Mesendoderm (in vitro differentiated cells): Measurements from ENCODE around the gene KLHL35.
"Not testable (repeated sequence)": the region's sequence is repeated elsewhere in the genome, so short reads cannot be mapped to it uniquely, and the experiment has no call there.

Source experiments
- DNase-seq: peaks from one replicate; pipeline ENCODE4 v3.0.0; 2013
- H2AK5ac ChIP-seq: 2 replicates; pipeline ENCODE4 v1.6.1; 2013; ENCODE audit warnings: low read length, inconsistent platforms
- H2BK120ac ChIP-seq: 2 replicates; pipeline ENCODE4 v1.6.1; 2013; ENCODE audit warnings: low read depth, mild to moderate bottlenecking, low read length, moderate library complexity, mixed read lengths
- H2BK15ac ChIP-seq: replicated peaks from 2 replicates; pipeline ENCODE4 v1.6.1; 2013; ENCODE audit warnings: low read depth, mild to moderate bottlenecking, moderate library complexity
- H2BK5ac ChIP-seq: 2 replicates; pipeline ENCODE4 v1.6.1; 2013; ENCODE audit warnings: low read length, inconsistent platforms
- H3K18ac ChIP-seq: 2 replicates; pipeline ENCODE4 v1.6.1; 2013; ENCODE audit warnings: mild to moderate bottlenecking, low read length, mixed read lengths
- H3K23ac ChIP-seq: one replicate; pipeline ENCODE4 v1.6.1; 2013; ENCODE audit warnings: low read length
- H3K27ac ChIP-seq: 2 replicates; pipeline ENCODE4 v1.5.1; 2013; ENCODE audit warnings: low read depth, mild to moderate bottlenecking, inconsistent platforms, low read length, moderate library complexity
- H3K27me3 ChIP-seq: 2 replicates; pipeline ENCODE4 v1.6.1; 2013; ENCODE audit warnings: low read length, control low read depth, mild to moderate bottlenecking, inconsistent platforms; ENCODE audit not compliant: insufficient read depth, poor library complexity
- H3K36me3 ChIP-seq: 2 replicates; pipeline ENCODE4 v1.6.1; 2013; ENCODE audit warnings: low read length, inconsistent platforms; ENCODE audit not compliant: control insufficient read depth, insufficient read depth
- H3K4ac ChIP-seq: one replicate; pipeline ENCODE4 v1.6.1; 2013; ENCODE audit warnings: low read depth, mild to moderate bottlenecking, low read length, moderate library complexity
- H3K4me1 ChIP-seq: 2 replicates; pipeline ENCODE4 v1.6.1; 2013; ENCODE audit warnings: low read depth, low read length, inconsistent platforms; ENCODE audit not compliant: control insufficient read depth
- H3K4me2 ChIP-seq: 2 replicates; pipeline ENCODE4 v1.6.1; 2013; ENCODE audit warnings: low read length
- H3K4me3 ChIP-seq: 2 replicates; pipeline ENCODE4 v1.5.1; 2013; ENCODE audit warnings: mild to moderate bottlenecking, low read length
- H3K56ac ChIP-seq: one replicate; pipeline ENCODE4 v1.6.1; 2013; ENCODE audit warnings: low read length
- H3K79me1 ChIP-seq: 2 replicates; pipeline ENCODE4 v1.6.1; 2013; ENCODE audit warnings: low read length, inconsistent platforms
- H3K79me2 ChIP-seq: 2 replicates; pipeline ENCODE4 v1.6.1; 2013; ENCODE audit warnings: mild to moderate bottlenecking, low read length; ENCODE audit not compliant: control insufficient read depth, insufficient read depth
- H3K9ac ChIP-seq: 2 replicates; pipeline ENCODE4 v1.6.1; 2013; ENCODE audit warnings: low read length, inconsistent platforms
- H4K5ac ChIP-seq: one replicate; pipeline ENCODE4 v1.6.1; 2013; ENCODE audit warnings: low read length
- H4K8ac ChIP-seq: one replicate; pipeline ENCODE4 v1.6.1; 2013; ENCODE audit warnings: low read depth, mild to moderate bottlenecking, control low read depth, low read length, moderate library complexity
- WGBS: extraction: QIAGEN DNeasy Blood & Tissue Kit; methylation state at CpG from one replicate; pipeline ENCODE4 v1.1.7; 2013; ENCODE audit warnings: low lambda C conversion rate, missing lambda C conversion rate; ENCODE audit not compliant: insufficient coverage; ENCODE audit errors: extremely low coverage; 5-methylcytosine and 5-hydroxymethylcytosine counted together

KLHL35 gene

DNA sequence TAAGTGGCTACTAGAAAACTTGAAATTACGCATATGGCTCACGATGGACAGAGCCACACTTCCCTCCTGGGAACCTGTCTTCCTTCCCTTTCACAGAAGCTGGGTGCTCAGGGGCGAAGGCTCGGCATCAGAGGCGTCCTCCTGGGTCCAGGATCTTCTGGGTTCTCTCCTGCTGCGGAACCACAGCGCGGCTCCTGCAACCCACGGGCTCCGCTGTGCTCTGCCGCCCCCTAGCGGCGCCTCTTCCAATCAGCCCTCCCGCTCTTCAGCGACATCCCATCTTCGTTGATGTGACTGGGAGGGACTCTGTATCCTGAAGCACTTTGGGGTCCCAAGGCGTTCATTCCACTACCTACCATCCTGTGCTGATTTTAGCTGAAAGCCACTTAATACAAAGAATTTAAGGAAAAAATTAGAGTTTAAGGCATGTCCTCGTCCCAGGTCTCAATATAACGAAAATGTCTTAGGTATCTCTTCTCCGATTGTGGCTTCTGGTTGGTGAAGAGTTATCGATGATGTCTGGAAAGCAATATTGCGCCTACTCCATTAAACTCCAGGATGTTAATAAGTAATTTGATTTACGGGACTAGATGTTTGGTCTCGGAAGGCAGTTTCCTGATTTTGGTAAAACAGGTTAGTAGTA lies 48.4 kb downstream of the KLHL35 start:
- H3K36me3 ChIP-seq, result no peaks in the 10 kb centered on the region
- DNase-seq, result peak; percentile 80
- no peak overlapping the region for H2BK5ac ChIP-seq
- H3K4me1 ChIP-seq, result peaks cover 5% of the 10 kb centered on the region
- H4K8ac ChIP-seq, result no peak overlapping the region
- no peak overlapping the region for H3K4ac ChIP-seq
- H3K79me2 ChIP-seq, result no peaks in the 10 kb centered on the region
- H2BK120ac ChIP-seq, result peak overlapping the region; percentile 35
- H3K27ac ChIP-seq, result no peak overlapping the region
- no peak overlapping the region for H3K4me2 ChIP-seq
- no peak overlapping the region for H2BK15ac ChIP-seq
- peak overlapping the region; percentile 86 for H3K18ac ChIP-seq
- no CpG with 5 or more reads among the region's 24 CpGs for WGBS
- H4K5ac ChIP-seq, result no peak overlapping the region
- H3K27me3 ChIP-seq, result no peaks in the 10 kb centered on the region
- no peak overlapping the region for H3K23ac ChIP-seq
- no peak overlapping the region for H2AK5ac ChIP-seq
- no peak overlapping the region for H3K56ac ChIP-seq
- no peak overlapping the region for H3K9ac ChIP-seq
- no peak overlapping the region for H3K4me3 ChIP-seq
- no peaks in the 10 kb centered on the region for H3K79me1 ChIP-seq

DNA sequence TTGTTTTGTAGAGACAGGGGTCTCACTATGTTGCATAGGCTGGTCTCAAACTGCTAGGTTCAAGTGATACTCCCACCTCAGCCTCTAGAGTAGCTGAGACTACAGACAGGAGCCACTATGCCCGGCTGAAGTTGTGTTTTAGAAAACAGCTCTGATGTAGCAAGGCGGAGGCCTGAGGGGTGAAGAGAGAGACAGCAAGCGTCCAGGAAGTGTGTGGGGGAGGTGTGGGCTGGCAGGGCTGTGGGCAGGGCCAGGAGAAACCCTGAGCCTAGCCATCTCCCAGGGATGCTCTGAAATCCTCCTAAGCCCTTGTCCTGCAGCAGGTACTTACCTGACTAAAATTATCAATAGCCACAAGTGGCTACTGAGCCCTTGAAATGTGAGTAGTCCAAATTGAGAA lies 49.8 kb downstream of the KLHL35 start:
- Histone ChIP-seq H3K79me2 (no peaks in the 10 kb centered on the region), H4K5ac (no peak overlapping the region), H2BK5ac (no peak overlapping the region), H3K9ac (peak overlapping the region; percentile 2), H3K27ac (peak overlapping the region; percentile 34), H3K79me1 (no peaks in the 10 kb centered on the region), H2BK15ac (no peak overlapping the region), H3K4me1 (peaks cover 5% of the 10 kb centered on the region), H4K8ac (no peak overlapping the region), H3K23ac (no peak overlapping the region), H3K4me3 (no peak overlapping the region), H3K18ac (peak overlapping the region; percentile 77), H3K4ac (no peak overlapping the region), H3K27me3 (no peaks in the 10 kb centered on the region), H2BK120ac (peak overlapping the region; percentile 94), H3K36me3 (no peaks in the 10 kb centered on the region), H3K4me2 (no peak overlapping the region), H2AK5ac (no peak overlapping the region), H3K56ac (peak overlapping the region; percentile 34)
- peak; percentile 82 for DNase-seq
- no CpG with 5 or more reads among the region's 3 CpGs for WGBS

DNA sequence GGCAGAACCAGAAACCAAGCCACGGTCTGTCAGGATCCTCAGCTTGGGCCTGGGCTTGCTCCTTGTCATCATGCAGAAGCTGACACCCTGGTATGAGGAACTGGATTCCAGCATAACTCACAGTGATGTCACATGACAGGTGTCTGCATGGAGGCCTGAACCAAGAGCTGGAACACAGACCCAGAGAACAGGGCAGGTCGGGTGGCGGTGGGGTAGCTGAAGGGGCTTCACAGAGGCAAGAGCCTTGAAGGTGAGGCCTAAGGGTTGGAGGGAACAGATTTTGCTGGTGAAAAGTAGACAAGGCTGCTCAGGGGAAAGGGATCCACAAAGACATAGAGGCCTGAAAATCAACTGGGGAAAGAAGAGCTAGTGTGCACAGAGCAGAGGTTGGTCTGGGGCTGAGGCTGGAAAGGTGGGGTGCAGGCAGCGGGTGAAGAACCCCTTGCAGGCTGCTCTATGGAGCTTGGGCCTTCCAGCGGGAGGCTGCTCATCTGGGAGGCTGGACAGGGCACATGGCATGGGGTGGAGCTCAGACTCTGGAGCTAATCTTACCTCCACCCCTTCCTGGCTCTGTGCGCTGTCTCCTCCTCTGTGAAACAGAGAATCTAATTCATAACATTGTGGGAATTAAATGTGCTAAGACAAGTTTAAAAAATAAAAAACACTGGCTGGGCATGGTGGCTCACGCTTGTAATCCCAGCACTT lies 52.1 kb downstream of the KLHL35 start:
- H3K4me3 ChIP-seq, result no peak overlapping the region
- H3K56ac ChIP-seq, result peak overlapping the region; percentile 37
- no peak overlapping the region for H4K5ac ChIP-seq
- H3K18ac ChIP-seq, result no peak overlapping the region
- no peak overlapping the region for H3K23ac ChIP-seq
- no peaks in the 10 kb centered on the region for H3K27me3 ChIP-seq
- DNase-seq, result peak; percentile 70
- H3K79me1 ChIP-seq, result no peaks in the 10 kb centered on the region
- no peak overlapping the region for H2BK15ac ChIP-seq
- H2BK5ac ChIP-seq, result peak overlapping the region; percentile 9
- H3K9ac ChIP-seq, result no peak overlapping the region
- no peak overlapping the region for H3K27ac ChIP-seq
- H2AK5ac ChIP-seq, result no peak overlapping the region
- WGBS, result no CpG with 5 or more reads among the region's 7 CpGs
- no peak overlapping the region for H3K4me2 ChIP-seq
- H3K79me2 ChIP-seq, result no peaks in the 10 kb centered on the region
- no peaks in the 10 kb centered on the region for H3K4me1 ChIP-seq
- H3K4ac ChIP-seq, result no peak overlapping the region
- H4K8ac ChIP-seq, result no peak overlapping the region
- H2BK120ac ChIP-seq, result no peak overlapping the region
- no peaks in the 10 kb centered on the region for H3K36me3 ChIP-seq

DNA sequence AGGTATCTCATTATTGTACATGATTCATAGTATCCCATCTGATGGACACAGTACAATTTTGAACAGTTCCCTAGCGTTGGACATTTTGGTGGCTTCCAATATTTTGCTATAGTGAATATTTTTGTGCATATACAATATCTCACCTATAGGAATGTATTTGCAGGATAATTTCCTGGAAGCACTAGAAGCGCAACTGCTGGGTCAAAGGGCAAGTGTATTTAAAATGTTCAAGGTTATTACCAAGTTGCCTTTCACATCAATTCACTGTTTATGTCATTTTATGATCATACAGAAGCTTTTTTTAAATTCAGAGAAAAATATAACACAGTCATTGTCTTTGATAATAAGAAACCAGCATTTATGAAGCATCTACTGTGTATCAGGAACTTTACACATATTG lies 52.8 kb downstream of the KLHL35 start:
- Histone ChIP-seq H3K79me1 (no peaks in the 10 kb centered on the region), H3K18ac (no peak overlapping the region), H3K4me2 (no peak overlapping the region), H3K4me1 (no peaks in the 10 kb centered on the region), H4K8ac (no peak overlapping the region), H3K23ac (no peak overlapping the region), H2BK15ac (no peak overlapping the region), H3K36me3 (no peaks in the 10 kb centered on the region), H3K56ac (peak overlapping the region; percentile 37), H3K27me3 (no peaks in the 10 kb centered on the region), H3K4me3 (no peak overlapping the region), H3K4ac (no peak overlapping the region), H3K79me2 (no peaks in the 10 kb centered on the region), H3K27ac (no peak overlapping the region), H2AK5ac (no peak overlapping the region), H2BK120ac (no peak overlapping the region), H4K5ac (no peak overlapping the region), H3K9ac (no peak overlapping the region), H2BK5ac (no peak overlapping the region)
- no CpG with 5 or more reads among the region's 2 CpGs for WGBS
- DNase-seq, result no peak

DNA sequence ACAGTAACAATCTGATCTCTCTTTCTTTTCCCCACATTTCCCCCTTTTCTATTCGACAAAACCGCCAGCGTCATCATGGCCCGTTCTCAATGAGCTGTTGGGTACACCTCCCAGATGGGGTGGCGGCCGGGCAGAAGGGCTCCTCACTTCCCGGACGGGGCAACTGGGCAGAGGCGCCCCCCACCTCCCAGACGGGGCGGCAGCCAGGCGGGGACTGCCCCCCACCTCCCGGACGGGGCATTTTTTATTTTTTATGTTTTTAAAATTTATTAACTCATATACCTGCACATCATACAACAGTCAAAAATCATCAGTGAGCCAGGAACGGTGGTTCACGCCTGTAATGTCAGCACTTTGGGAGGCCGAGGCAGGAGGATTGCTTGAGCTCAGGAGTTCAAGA lies 54.2 kb downstream of the KLHL35 start:
- WGBS, result no CpG with 5 or more reads among the region's 17 CpGs
- not testable (repeated sequence) for H3K18ac ChIP-seq, H2BK5ac ChIP-seq, H3K23ac ChIP-seq, H3K36me3 ChIP-seq, H3K9ac ChIP-seq, H3K79me2 ChIP-seq, H3K27me3 ChIP-seq, H3K56ac ChIP-seq, H4K5ac ChIP-seq, H3K4me1 ChIP-seq, DNase-seq, H3K4me2 ChIP-seq, H2AK5ac ChIP-seq, H2BK15ac ChIP-seq, H4K8ac ChIP-seq, H2BK120ac ChIP-seq, H3K4ac ChIP-seq, H3K27ac ChIP-seq, H3K79me1 ChIP-seq, H3K4me3 ChIP-seq
